ENCODE data around the gene PPP1CC.

Gene PPP1CC

GRCh38 chr12:110785240-110785639, 42.5 kb upstream of the PPP1CC start:
- peaks cover 23% of the 10 kb centered on the region for H3K4me1 ChIP-seq (ENCODE audit: low read length)

GRCh38 chr12:110782922-110783321, 40.2 kb upstream of the PPP1CC start:
- no peak overlapping the region for H3K27ac ChIP-seq (ENCODE audit: low read length)
- no peaks in the 10 kb centered on the region for H3K27me3 ChIP-seq (ENCODE audit: low read depth, low read length)
- H3K36me3 ChIP-seq (replicated peaks; ENCODE audit: low read depth, low read length): no peaks in the 10 kb centered on the region
- H3K9me3 ChIP-seq (ENCODE audit: insufficient read depth, low read length): no peaks in the 10 kb centered on the region
- no peaks in the 10 kb centered on the region for H3K79me2 ChIP-seq (ENCODE audit: low read length)
- H3K4me3 ChIP-seq (ENCODE audit: low read length): peak overlapping the region; percentile 37
- no peaks in the 10 kb centered on the region for H4K20me1 ChIP-seq (ENCODE audit: insufficient read depth, low read length)
- H3K4me1 ChIP-seq (ENCODE audit: low read length): peaks cover 45% of the 10 kb centered on the region
- peak overlapping the region; percentile 82 for H2AFZ ChIP-seq (ENCODE audit: low read depth, low read length)
- peak overlapping the region; percentile 56 for H3K4me2 ChIP-seq (ENCODE audit: low read length)
- TF ChIP-seq CTCF (IDR thresholded peaks at IDR 0.05; ENCODE audit: low read depth, low read length) (no peak), EZH2phosphoT487 (IDR thresholded peaks at IDR 0.05; ENCODE audit: low read depth) (no peak)
- no peak overlapping the region for H3K9ac ChIP-seq (ENCODE audit: low read length)

More at GRCh38 chr12:110785240-110785639, 42.5 kb upstream of the PPP1CC start:
- H3K27ac ChIP-seq (ENCODE audit: low read length): no peak overlapping the region
- H3K4me3 ChIP-seq (ENCODE audit: low read length): no peak overlapping the region
- H3K27me3 ChIP-seq (ENCODE audit: low read depth, low read length): no peaks in the 10 kb centered on the region
- H3K79me2 ChIP-seq (ENCODE audit: low read length): no peaks in the 10 kb centered on the region
- no peaks in the 10 kb centered on the region for H3K36me3 ChIP-seq (replicated peaks; ENCODE audit: low read depth, low read length)
- no peak overlapping the region for H3K4me2 ChIP-seq (ENCODE audit: low read length)
- no peaks in the 10 kb centered on the region for H4K20me1 ChIP-seq (ENCODE audit: insufficient read depth, low read length)
- no peak overlapping the region for H2AFZ ChIP-seq (ENCODE audit: low read depth, low read length)
- H3K9me3 ChIP-seq (ENCODE audit: insufficient read depth, low read length): no peaks in the 10 kb centered on the region
- TF ChIP-seq CTCF (IDR thresholded peaks at IDR 0.05; ENCODE audit: low read depth, low read length) (no peak), EZH2phosphoT487 (IDR thresholded peaks at IDR 0.05; ENCODE audit: low read depth) (no peak)
- H3K9ac ChIP-seq (ENCODE audit: low read length): no peak overlapping the region

- peak overlapping the region; percentile 56 for H3K4me2 ChIP-seq (ENCODE audit: low read length)
- no peak overlapping the region for H3K27ac ChIP-seq (ENCODE audit: low read length)
- TF ChIP-seq EZH2phosphoT487 (IDR thresholded peaks at IDR 0.05; ENCODE audit: low read depth) (no peak), CTCF (IDR thresholded peaks at IDR 0.05; ENCODE audit: low read depth, low read length) (no peak)
- no peaks in the 10 kb centered on the region for H4K20me1 ChIP-seq (ENCODE audit: insufficient read depth, low read length)
- H3K79me2 ChIP-seq (ENCODE audit: low read length): no peaks in the 10 kb centered on the region
- no peaks in the 10 kb centered on the region for H3K27me3 ChIP-seq (ENCODE audit: low read depth, low read length)
- no peak overlapping the region for H3K9ac ChIP-seq (ENCODE audit: low read length)
- H2AFZ ChIP-seq (ENCODE audit: low read depth, low read length): 0 out of 2 replicates have a peak overlapping the region, but pooled peaks have one; percentile 82
- H3K9me3 ChIP-seq (ENCODE audit: insufficient read depth, low read length): no peaks in the 10 kb centered on the region
- H3K36me3 ChIP-seq (replicated peaks; ENCODE audit: low read depth, low read length): no peaks in the 10 kb centered on the region
- peaks cover 54% of the 10 kb centered on the region for H3K4me1 ChIP-seq (ENCODE audit: low read length)
- H3K4me3 ChIP-seq (ENCODE audit: low read length): no peak overlapping the region
Observed at GRCh38 chr12:110782094-110782493, 39.4 kb upstream of the PPP1CC start.

DNA sequence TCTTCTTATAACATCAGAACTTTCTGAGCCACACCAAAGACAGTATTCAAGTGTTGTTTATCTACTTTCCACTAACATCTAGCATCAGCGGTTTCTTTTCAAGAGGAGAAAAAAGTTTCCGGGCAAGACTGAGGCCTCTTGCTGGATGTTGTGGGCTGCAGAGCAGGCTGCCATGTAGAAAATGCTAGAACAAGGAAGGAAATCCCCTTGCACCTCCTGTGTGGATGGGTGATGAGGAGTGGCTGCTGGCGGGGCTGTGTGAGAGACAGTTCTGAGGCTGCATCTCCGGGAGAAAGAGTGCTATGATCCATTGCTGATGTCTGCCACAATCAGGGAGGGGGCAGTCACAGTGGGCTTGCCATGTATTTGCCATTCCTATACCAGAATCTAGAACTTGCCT, 37.8 kb upstream of the PPP1CC start:
- Histone ChIP-seq H3K36me3 (replicated peaks; ENCODE audit: low read depth, low read length) (no peaks in the 10 kb centered on the region), H4K20me1 (ENCODE audit: insufficient read depth, low read length) (no peaks in the 10 kb centered on the region), H3K4me2 (ENCODE audit: low read length) (peak overlapping the region; percentile 6; the same call in 1 of the 2 replicates), H3K27ac (ENCODE audit: low read length) (no peak overlapping the region), H3K4me3 (ENCODE audit: low read length) (no peak overlapping the region), H3K27me3 (ENCODE audit: low read depth, low read length) (no peaks in the 10 kb centered on the region), H2AFZ (ENCODE audit: low read depth, low read length) (peak overlapping the region; percentile 62), H3K4me1 (ENCODE audit: low read length) (peaks cover 68% of the 10 kb centered on the region), H3K9ac (ENCODE audit: low read length) (no peak overlapping the region), H3K79me2 (ENCODE audit: low read length) (no peaks in the 10 kb centered on the region), H3K9me3 (ENCODE audit: insufficient read depth, low read length) (no peaks in the 10 kb centered on the region)
- TF ChIP-seq CTCF (IDR thresholded peaks at IDR 0.05; ENCODE audit: low read depth, low read length): no peak
- TF ChIP-seq EZH2phosphoT487 (IDR thresholded peaks at IDR 0.05; ENCODE audit: low read depth): no peak

Measured in OCI-LY3 (cell line).